Immature natural killer cell (primary cell): ENCODE results near the gene IFNA6. TPM values are rescaled to one million over a fixed set of nuclear protein-coding genes. Genes with fewer than 3 reads are reported as not detected.
"Not testable (repeated sequence)": the region's sequence is repeated elsewhere in the genome, so short reads cannot be mapped to it uniquely, and the experiment has no call there.

Experiments used
- DNase-seq, 3 donors: peaks; one replicate each; pipeline ENCODE4 v3.0.0; 2022; ENCODE audit warnings: mixed read lengths in 1 of 3
- H3K27ac Mint-ChIP-seq, 6 donors: one replicate each; pipeline ENCODE4 v1.8.0; 2020; ENCODE audit warnings: mixed read lengths in 6 of 6, mild to moderate bottlenecking in 5 of 6, inconsistent platforms in 4 of 6, moderate library complexity in 3 of 6
- H3K27me3 Mint-ChIP-seq, 3 donors: one replicate each; pipeline ENCODE4 v1.8.0; 2020 to 2021; ENCODE audit warnings: low read depth in 3 of 3, mild to moderate bottlenecking in 3 of 3, mixed read lengths in 3 of 3, moderate library complexity in 3 of 3, inconsistent platforms in 1 of 3
- H3K36me3 Mint-ChIP-seq, 3 donors: one replicate each; pipeline ENCODE4 v1.8.0; 2020; ENCODE audit warnings: mixed read lengths in 3 of 3, inconsistent platforms in 2 of 3, mild to moderate bottlenecking in 2 of 3
- H3K4me1 Mint-ChIP-seq, 2 donors: one replicate each; pipeline ENCODE4 v1.8.0; 2020; ENCODE audit warnings: inconsistent platforms in 2 of 2, mild to moderate bottlenecking in 2 of 2, mixed read lengths in 2 of 2, moderate library complexity in 1 of 2
- H3K4me3 Mint-ChIP-seq, 5 donors: one replicate each; pipeline ENCODE4 v1.8.0; 2020; ENCODE audit warnings: mild to moderate bottlenecking in 5 of 5, mixed read lengths in 5 of 5, inconsistent platforms in 3 of 5, moderate library complexity in 3 of 5
- H3K9me3 Mint-ChIP-seq, 6 donors: one replicate each; pipeline ENCODE4 v1.8.0; 2020; ENCODE audit warnings: mild to moderate bottlenecking in 6 of 6, mixed read lengths in 6 of 6, inconsistent platforms in 4 of 6, moderate library complexity in 3 of 6
- polyA plus RNA-seq, 3 donors: library from polyadenylated mRNA; unstranded; fragments of 300-500 nt; fragmentation: Illumina TruSeq; gene quantifications; one replicate each; pipeline ENCODE4 v1.2.3, GENCODE V29; 2021

Gene IFNA6
- not detected for polyA plus RNA-seq

GRCh38 chr9:21350787-21351186 lies at the start of gene IFNA6:
TSS of gene IFNA6 (minus strand) at chr9:21350887. CDS start at chr9:21350887, 0 bp downstream.
- no peak within 1 kb of the TSS for H3K4me3 Mint-ChIP-seq
- no peak within 1 kb of the TSS for H3K27ac Mint-ChIP-seq
- peaks cover 0 to 4% (median 0%) of the 10 kb centered on the region in 3 donors for H3K36me3 Mint-ChIP-seq
- H3K9me3 Mint-ChIP-seq = peaks cover 0 to 2% (median 0%) of the 10 kb centered on the region in 6 donors
- peaks cover 4 to 13% (median 5%) of the 10 kb centered on the region in 3 donors for H3K27me3 Mint-ChIP-seq
- DNase-seq = no peak
- no peaks in the 10 kb centered on the region for H3K4me1 Mint-ChIP-seq

- peaks cover 3 to 11% (median 5%) of the 10 kb centered on the region in 3 donors for H3K27me3 Mint-ChIP-seq
- no peak for DNase-seq
These were observed 49.3 kb upstream of the IFNA6 start for GRCh38 chr9:21399956-21400355.

GRCh38 chr9:21398955-21399489 lies 48.3 kb upstream of the IFNA6 start:
- peaks cover 8 to 11% of the 10 kb centered on the region in 2 donors for H3K4me1 Mint-ChIP-seq
- no peak for DNase-seq
- no peak overlapping the region for H3K27ac Mint-ChIP-seq
- no peaks in the 10 kb centered on the region for H3K9me3 Mint-ChIP-seq
- no peaks in the 10 kb centered on the region for H3K36me3 Mint-ChIP-seq
- no peak overlapping the region for H3K4me3 Mint-ChIP-seq
- H3K27me3 Mint-ChIP-seq = peaks cover 3 to 10% (median 5%) of the 10 kb centered on the region in 3 donors

More at GRCh38 chr9:21399956-21400355, 49.3 kb upstream of the IFNA6 start:
- H3K27ac Mint-ChIP-seq = no peak overlapping the region
- H3K36me3 Mint-ChIP-seq = no peaks in the 10 kb centered on the region
- H3K9me3 Mint-ChIP-seq = no peaks in the 10 kb centered on the region
- no peak overlapping the region for H3K4me3 Mint-ChIP-seq
- H3K4me1 Mint-ChIP-seq = peaks cover 8 to 11% of the 10 kb centered on the region in 2 donors

- H3K27ac Mint-ChIP-seq = no peak overlapping the region
- peaks cover 3 to 11% (median 11%) of the 10 kb centered on the region in 3 donors for H3K27me3 Mint-ChIP-seq
- peak; percentile 40 to 48 (median 44) for DNase-seq
- H3K4me3 Mint-ChIP-seq = peak overlapping the region; percentile 65 to 79 (median 70)
- peaks cover 0 to 1% (median 0%) of the 10 kb centered on the region in 6 donors for H3K9me3 Mint-ChIP-seq
- no peaks in the 10 kb centered on the region for H3K36me3 Mint-ChIP-seq
- peaks cover 6 to 11% of the 10 kb centered on the region in 2 donors for H3K4me1 Mint-ChIP-seq
These were observed 45.4 kb upstream of the IFNA6 start for GRCh38 chr9:21395778-21396717.

GRCh38 chr9:21392270-21392669 lies 41.6 kb upstream of the IFNA6 start:
- H3K27ac Mint-ChIP-seq = no peak overlapping the region
- peaks cover 6 to 11% of the 10 kb centered on the region in 2 donors for H3K4me1 Mint-ChIP-seq
- DNase-seq = no peak
- H3K4me3 Mint-ChIP-seq = no peak overlapping the region
- H3K36me3 Mint-ChIP-seq = peaks cover 0 to 3% (median 0%) of the 10 kb centered on the region in 3 donors
- H3K9me3 Mint-ChIP-seq = peaks cover 0 to 1% (median 0%) of the 10 kb centered on the region in 6 donors
- peaks cover 4 to 32% (median 16%) of the 10 kb centered on the region in 3 donors for H3K27me3 Mint-ChIP-seq

- H3K27me3 Mint-ChIP-seq = peaks cover 4 to 26% (median 9%) of the 10 kb centered on the region in 3 donors
- H3K4me3 Mint-ChIP-seq = no peak within 1 kb of the TSS
These were observed 34.5 kb upstream of the IFNA6 start, which contains the start of gene IFNA2 for GRCh38 chr9:21385131-21385670. TSS of gene IFNA2 (minus strand) at chr9:21385398. CDS start at chr9:21385329, 69 bp downstream.

GRCh38 chr9:21383627-21384026 lies 32.9 kb upstream of the IFNA6 start:
- Mint-ChIP-seq H3K27me3 (peaks cover 2 to 15% (median 6%) of the 10 kb centered on the region in 3 donors), H3K27ac (no peak overlapping the region), H3K9me3 (no peaks in the 10 kb centered on the region), H3K4me3 (no peak overlapping the region), H3K36me3 (peaks cover 0 to 3% (median 0%) of the 10 kb centered on the region in 3 donors), H3K4me1 (peaks cover 8 to 14% of the 10 kb centered on the region in 2 donors)
- no peak for DNase-seq

More at GRCh38 chr9:21385131-21385670, 34.5 kb upstream of the IFNA6 start, which contains the start of gene IFNA2:
- peaks cover 8 to 14% of the 10 kb centered on the region in 2 donors for H3K4me1 Mint-ChIP-seq
- H3K36me3 Mint-ChIP-seq = peaks cover 0 to 3% (median 0%) of the 10 kb centered on the region in 3 donors
- DNase-seq = no peak
- H3K9me3 Mint-ChIP-seq = no peaks in the 10 kb centered on the region
- no peak within 1 kb of the TSS for H3K27ac Mint-ChIP-seq

GRCh38 chr9:21381448-21382339 lies 31.0 kb upstream of the IFNA6 start:
- DNase-seq = peak in 1 of 3 donors; percentile 15
- Mint-ChIP-seq H3K4me1 (peaks cover 8 to 14% of the 10 kb centered on the region in 2 donors), H3K36me3 (no peaks in the 10 kb centered on the region), H3K27ac (no peak overlapping the region), H3K27me3 (peaks cover 2 to 16% (median 10%) of the 10 kb centered on the region in 3 donors), H3K4me3 (no peak overlapping the region), H3K9me3 (no peaks in the 10 kb centered on the region)

GRCh38 chr9:21371467-21371866 lies 20.8 kb upstream of the IFNA6 start:
- H3K9me3 Mint-ChIP-seq, H3K27me3 Mint-ChIP-seq, DNase-seq, H3K36me3 Mint-ChIP-seq, H3K4me3 Mint-ChIP-seq, H3K4me1 Mint-ChIP-seq, H3K27ac Mint-ChIP-seq: not testable (repeated sequence)

GRCh38 chr9:21367957-21368356 lies 17.3 kb upstream of the IFNA6 start, which contains the start of gene IFNA13:
TSS of gene IFNA13 (minus strand) at chr9:21368057. CDS start at chr9:21368010, 47 bp downstream.
- Mint-ChIP-seq H3K27me3 (peaks cover 2 to 15% (median 14%) of the 10 kb centered on the region in 3 donors), H3K27ac (no peak within 1 kb of the TSS), H3K4me1 (no peaks in the 10 kb centered on the region), H3K36me3 (no peaks in the 10 kb centered on the region), H3K4me3 (no peak within 1 kb of the TSS), H3K9me3 (no peaks in the 10 kb centered on the region)
- DNase-seq = no peak

- not testable (repeated sequence) for H3K4me1 Mint-ChIP-seq, H3K36me3 Mint-ChIP-seq, H3K4me3 Mint-ChIP-seq, H3K27ac Mint-ChIP-seq, H3K9me3 Mint-ChIP-seq, DNase-seq
- peaks cover 2 to 15% (median 14%) of the 10 kb centered on the region in 3 donors for H3K27me3 Mint-ChIP-seq
These were observed 16.5 kb upstream of the IFNA6 start for GRCh38 chr9:21367169-21367568.

GRCh38 chr9:21362287-21362686 lies 11.6 kb upstream of the IFNA6 start:
- DNase-seq = no peak
- no peak overlapping the region for H3K27ac Mint-ChIP-seq
- H3K27me3 Mint-ChIP-seq = peaks cover 0 to 11% (median 4%) of the 10 kb centered on the region in 3 donors
- peaks cover 8 to 16% of the 10 kb centered on the region in 2 donors for H3K4me1 Mint-ChIP-seq
- H3K9me3 Mint-ChIP-seq = no peaks in the 10 kb centered on the region
- peaks cover 0 to 3% (median 0%) of the 10 kb centered on the region in 3 donors for H3K36me3 Mint-ChIP-seq
- no peak overlapping the region for H3K4me3 Mint-ChIP-seq
